ENCODE measurements around the gene ELFN1. TPM values are rescaled to one million over a fixed set of nuclear protein-coding genes. Genes with fewer than 3 reads are reported as not detected.
"Not testable (repeated sequence)": the region's sequence is repeated elsewhere in the genome, so short reads cannot be mapped to it uniquely, and the experiment has no call there.

ELFN1 gene
- total and polyA plus RNA-seq, 2 donors from 2014 or later, result 3.5 to 3.8 TPM

DNA sequence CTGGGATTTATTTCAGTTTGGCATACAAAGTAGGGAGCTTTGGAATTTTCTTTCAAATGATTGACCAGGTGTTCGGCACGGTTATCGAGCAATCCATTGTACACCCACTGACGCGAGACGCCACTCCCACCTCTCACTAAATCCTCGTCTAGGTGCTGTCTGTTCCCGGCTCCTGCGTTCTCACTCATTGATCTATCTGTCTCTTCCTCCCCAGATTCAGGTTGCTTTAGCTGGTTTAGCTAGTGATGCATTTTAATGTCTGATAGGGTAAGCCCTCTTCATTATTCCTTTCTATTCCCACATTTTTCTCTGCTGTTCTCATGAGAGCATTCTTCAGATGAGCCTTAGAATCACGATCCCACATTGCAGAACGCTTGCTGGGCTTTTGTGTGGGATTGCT, 91.7 kb downstream of the ELFN1 start:
- Histone ChIP-seq H3K4me1 (ENCODE audit: control insufficient read depth in 2 of 3, insufficient read depth in 2 of 3, low read depth in 1 of 3, low read length in 3 of 3) (no peaks in the 10 kb centered on the region), H3K4me3 (ENCODE audit: low read length in 3 of 3) (no peak overlapping the region), H3K36me3 (ENCODE audit: control insufficient read depth in 2 of 3, insufficient read depth in 3 of 3, low read length in 3 of 3) (no peaks in the 10 kb centered on the region), H3K27ac (ENCODE audit: low read depth in 2 of 2, low read length in 2 of 2) (no peak overlapping the region), H3K27me3 (ENCODE audit: control insufficient read depth, insufficient read depth, low read length) (no peaks in the 10 kb centered on the region), H3K9ac (ENCODE audit: low read length in 3 of 3) (no peak overlapping the region), H3K9me3 (ENCODE audit: control insufficient read depth in 2 of 3, insufficient read depth in 1 of 3, low read length in 3 of 3) (peaks cover 2 to 5% (median 3%) of the 10 kb centered on the region in 3 donors)
- DNase-seq (peak in 1 of 5 donors; percentile 43), FAIRE-seq (no peak)
- TF ChIP-seq, protein P1, sequence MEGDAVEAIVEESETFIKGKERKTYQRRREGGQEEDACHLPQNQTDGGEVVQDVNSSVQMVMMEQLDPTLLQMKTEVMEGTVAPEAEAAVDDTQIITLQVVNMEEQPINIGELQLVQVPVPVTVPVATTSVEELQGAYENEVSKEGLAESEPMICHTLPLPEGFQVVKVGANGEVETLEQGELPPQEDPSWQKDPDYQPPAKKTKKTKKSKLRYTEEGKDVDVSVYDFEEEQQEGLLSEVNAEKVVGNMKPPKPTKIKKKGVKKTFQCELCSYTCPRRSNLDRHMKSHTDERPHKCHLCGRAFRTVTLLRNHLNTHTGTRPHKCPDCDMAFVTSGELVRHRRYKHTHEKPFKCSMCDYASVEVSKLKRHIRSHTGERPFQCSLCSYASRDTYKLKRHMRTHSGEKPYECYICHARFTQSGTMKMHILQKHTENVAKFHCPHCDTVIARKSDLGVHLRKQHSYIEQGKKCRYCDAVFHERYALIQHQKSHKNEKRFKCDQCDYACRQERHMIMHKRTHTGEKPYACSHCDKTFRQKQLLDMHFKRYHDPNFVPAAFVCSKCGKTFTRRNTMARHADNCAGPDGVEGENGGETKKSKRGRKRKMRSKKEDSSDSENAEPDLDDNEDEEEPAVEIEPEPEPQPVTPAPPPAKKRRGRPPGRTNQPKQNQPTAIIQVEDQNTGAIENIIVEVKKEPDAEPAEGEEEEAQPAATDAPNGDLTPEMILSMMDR (IDR thresholded peaks at IDR 0.05; ENCODE audit: borderline replicate concordance, extremely low read depth, insufficient read depth), result no peak
- intact Hi-C loops (cut with DNase I), result no loop called here

DNA sequence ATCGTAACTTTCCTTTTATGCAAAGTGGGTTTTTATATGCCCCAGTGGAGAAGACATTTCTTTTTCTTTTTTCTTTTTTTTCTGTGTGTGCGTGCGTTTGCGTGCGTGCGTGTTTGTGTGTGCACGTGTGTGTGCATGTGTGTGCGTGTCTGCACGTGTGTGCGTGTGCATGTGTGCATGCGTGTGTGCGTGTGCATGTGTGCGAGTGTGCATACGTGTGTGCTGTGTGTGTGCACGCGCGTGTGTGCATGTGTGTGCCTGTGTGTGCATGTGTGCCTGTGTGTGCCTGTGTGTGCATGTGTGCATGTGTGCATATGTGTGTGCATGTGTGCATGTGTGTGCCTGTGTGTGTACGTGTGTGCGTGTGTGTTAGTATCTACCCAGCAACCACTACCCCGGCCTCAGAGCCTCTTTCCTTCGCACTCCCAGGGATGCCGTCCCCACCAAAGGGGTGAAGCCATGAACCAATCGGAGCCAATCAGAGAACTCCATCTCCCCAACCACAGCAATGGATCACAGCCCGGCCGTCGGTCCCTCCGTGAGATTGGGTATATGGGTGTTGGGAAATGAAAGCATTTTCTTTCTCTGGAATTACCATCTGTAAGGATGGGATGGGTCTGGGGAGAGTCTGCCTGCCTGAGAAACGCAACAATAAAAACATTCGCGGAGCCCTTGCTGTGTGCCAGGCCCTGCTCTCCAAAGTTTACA, 92.3 kb downstream of the ELFN1 start:
- H3K9me3 ChIP-seq (ENCODE audit: control insufficient read depth in 2 of 3, insufficient read depth in 1 of 3, low read length in 3 of 3), result peaks cover 2 to 5% (median 3%) of the 10 kb centered on the region in 3 donors
- no peak overlapping the region for H3K4me3 ChIP-seq (ENCODE audit: low read length in 3 of 3)
- no peak overlapping the region for H3K27ac ChIP-seq (ENCODE audit: low read depth in 2 of 2, low read length in 2 of 2)
- no peak overlapping the region for H3K9ac ChIP-seq (ENCODE audit: low read length in 3 of 3)
- intact Hi-C loops (cut with DNase I), result no loop called here
- no peaks in the 10 kb centered on the region for H3K4me1 ChIP-seq (ENCODE audit: control insufficient read depth in 2 of 3, insufficient read depth in 2 of 3, low read depth in 1 of 3, low read length in 3 of 3)
- H3K36me3 ChIP-seq (ENCODE audit: control insufficient read depth in 2 of 3, insufficient read depth in 3 of 3, low read length in 3 of 3), result no peaks in the 10 kb centered on the region
- FAIRE-seq (no peak), DNase-seq (peak in 1 of 5 donors; percentile 43)
- TF ChIP-seq, protein P1 (IDR thresholded peaks at IDR 0.05; ENCODE audit: borderline replicate concordance, extremely low read depth, insufficient read depth), result no peak
- H3K27me3 ChIP-seq (ENCODE audit: control insufficient read depth, insufficient read depth, low read length), result no peaks in the 10 kb centered on the region

DNA sequence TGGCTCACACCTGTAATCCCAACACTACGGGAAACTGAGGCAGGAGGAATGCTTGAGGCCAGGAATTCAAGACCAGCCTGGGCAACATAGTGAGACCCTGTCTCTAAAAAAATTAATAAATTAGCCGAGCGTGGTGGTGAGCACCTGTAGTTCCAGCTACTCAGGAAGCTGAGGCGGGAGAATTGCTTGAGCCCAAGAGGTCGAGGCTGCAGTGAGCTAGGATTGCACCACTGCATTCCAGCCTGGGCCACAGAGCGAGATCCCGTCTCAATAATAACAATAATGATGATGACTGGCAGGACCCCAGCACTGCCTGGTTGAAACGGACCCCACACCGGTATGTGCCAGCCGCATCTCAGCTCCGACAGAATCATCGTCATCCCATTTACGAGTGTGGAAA, 93.0 kb downstream of the ELFN1 start:
- TF ChIP-seq, protein P1 (IDR thresholded peaks at IDR 0.05; ENCODE audit: borderline replicate concordance, extremely low read depth, insufficient read depth), result no peak
- intact Hi-C loops (cut with DNase I), result no loop called here

DNA sequence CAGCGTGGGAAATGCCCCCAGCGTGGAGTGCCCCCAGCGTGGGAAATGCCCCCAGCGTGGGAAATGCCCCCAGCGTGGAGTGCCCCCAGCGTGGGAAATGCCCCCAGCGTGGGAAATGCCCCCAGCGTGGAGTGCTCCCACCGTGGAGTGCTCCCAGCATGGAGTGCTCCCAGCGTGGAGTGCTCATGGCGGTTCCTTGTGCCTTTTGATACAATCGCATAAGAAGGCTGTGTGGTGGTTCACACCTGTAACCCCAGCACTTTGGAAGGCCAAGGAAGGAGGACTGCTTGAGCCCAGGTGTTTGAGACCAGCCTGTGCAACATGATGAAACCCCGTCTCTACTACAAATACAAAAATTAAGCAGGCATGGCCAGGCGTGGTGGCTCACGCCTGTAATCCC, 93.8 kb downstream of the ELFN1 start:
- peak in 1 of 5 donors; percentile 13 for DNase-seq
- H3K36me3 ChIP-seq (ENCODE audit: control insufficient read depth in 2 of 3, insufficient read depth in 3 of 3, low read length in 3 of 3); H3K9ac ChIP-seq (ENCODE audit: low read length in 3 of 3); H3K9me3 ChIP-seq (ENCODE audit: control insufficient read depth in 2 of 3, insufficient read depth in 1 of 3, low read length in 3 of 3); H3K4me1 ChIP-seq (ENCODE audit: control insufficient read depth in 2 of 3, insufficient read depth in 2 of 3, low read depth in 1 of 3, low read length in 3 of 3); H3K4me3 ChIP-seq (ENCODE audit: low read length in 3 of 3); intact Hi-C loops (cut with DNase I); FAIRE-seq; H3K27me3 ChIP-seq (ENCODE audit: control insufficient read depth, insufficient read depth, low read length); H3K27ac ChIP-seq (ENCODE audit: low read depth in 2 of 2, low read length in 2 of 2): not testable (repeated sequence)

More for the DNA sequence above, 93.0 kb downstream of the ELFN1 start:
- FAIRE-seq (no peak), DNase-seq (peak in 1 of 5 donors; percentile 33)
- Histone ChIP-seq H3K9me3 (ENCODE audit: control insufficient read depth in 2 of 3, insufficient read depth in 1 of 3, low read length in 3 of 3) (peaks cover 2 to 5% (median 3%) of the 10 kb centered on the region in 3 donors), H3K9ac (ENCODE audit: low read length in 3 of 3) (no peak overlapping the region), H3K4me1 (ENCODE audit: control insufficient read depth in 2 of 3, insufficient read depth in 2 of 3, low read depth in 1 of 3, low read length in 3 of 3) (no peaks in the 10 kb centered on the region), H3K27me3 (ENCODE audit: control insufficient read depth, insufficient read depth, low read length) (no peaks in the 10 kb centered on the region), H3K4me3 (ENCODE audit: low read length in 3 of 3) (no peak overlapping the region), H3K27ac (ENCODE audit: low read depth in 2 of 2, low read length in 2 of 2) (no peak overlapping the region), H3K36me3 (ENCODE audit: control insufficient read depth in 2 of 3, insufficient read depth in 3 of 3, low read length in 3 of 3) (no peaks in the 10 kb centered on the region)

All from kidney (tissue), 14 donors.